Motor neuron (in vitro differentiated cells): ENCODE measurements around the gene ATP13A4. TPM values are rescaled to one million over a fixed set of nuclear protein-coding genes. Genes with fewer than 3 reads are reported as not detected.

Experiments
- ATAC-seq, 8 experiments: fragments of 200-7000 bp; cut with Tn5 transposase; replicated peaks in 6 of 8; 2 replicates each; pipeline ENCODE4 v1.8.0; 2021; ENCODE audit warnings: mild to moderate bottlenecking in 8 of 8, moderate library complexity in 8 of 8
- H3K27ac ChIP-seq, 2 donors: fragments of 250-450 bp; sonication (Bioruptor Pico); 2 replicates each; pipeline ENCODE4 v1.9.0; 2021; ENCODE audit warnings: antibody characterized with exemption in 2 of 2, mild to moderate bottlenecking in 2 of 2, moderate library complexity in 1 of 2
- H3K4me1 ChIP-seq, 2 donors: fragments of 250-450 bp; sonication (Bioruptor Pico); replicated peaks in 1 of 2; 2 replicates each; pipeline ENCODE4 v1.6.1; 2021; ENCODE audit warnings: antibody characterized with exemption in 2 of 2, mild to moderate bottlenecking in 2 of 2, moderate library complexity in 1 of 2
- H3K4me3 ChIP-seq, 5 donors: fragments of 250-450 bp; sonication (Bioruptor Pico); 2 replicates each; pipeline ENCODE4 v1.9.0; 2021; ENCODE audit warnings: antibody characterized with exemption in 5 of 5, mild to moderate bottlenecking in 5 of 5, moderate library complexity in 4 of 5
- WGBS, 10 experiments: fragments of 450-650 bp; shearing (Covaris generic); methylation state at CpG; one replicate each; pipeline ENCODE4 v1.0.0; 2022; 5-methylcytosine and 5-hydroxymethylcytosine counted together
- in situ Hi-C, 9 experiments: fragments of 400-800 bp; cut with MboI; loops; one replicate each; pipeline ENCODE4 v1.15.0; 2021; ENCODE audit warnings: low sequenced_read_pairs in 9 of 9, low pct_unique_long_range_greater_than_20kb in 2 of 9; ENCODE audit not compliant: unreplicated experiment in 9 of 9
- total RNA-seq, 8 experiments: library from RNA; unstranded; fragments of 300-600 nt; gene quantifications; 2 replicates each; pipeline versions ENCODE4 v1.2.3 to v1.2.4, GENCODE V29; 2022

The ATP13A4 gene
- total RNA-seq, 8 experiments from 2014 or later: 0.20 to 5.6 (median 0.92) TPM; not detected in 1

DNA sequence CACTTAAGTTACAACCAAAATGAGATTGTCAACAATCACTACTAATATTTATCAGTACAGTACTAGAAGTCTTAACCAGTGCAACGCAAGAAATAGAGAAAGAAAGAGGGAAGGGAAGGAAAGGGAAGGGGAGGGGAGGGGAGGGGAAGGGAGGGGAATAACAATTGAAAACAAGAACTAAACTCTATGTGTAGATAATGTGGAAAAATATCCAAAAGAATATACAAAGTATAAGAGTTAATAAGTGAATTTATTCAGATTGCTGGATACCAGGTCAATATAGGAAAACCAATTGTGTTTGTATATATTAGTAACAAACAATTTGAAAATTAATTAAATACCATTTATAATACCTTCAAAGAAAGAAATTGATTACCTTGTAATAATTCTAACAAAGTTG, 186.8 kb downstream of the ATP13A4 start:
- Histone ChIP-seq H3K4me1 (no peaks in the 10 kb centered on the region), H3K4me3 (no peak overlapping the region), H3K27ac (no peak overlapping the region)
- 0 to 100% (median 51%) methylated on average over 1 of the region's 1 CpG; no CpG with 5 or more reads in 6 of the 10 experiments for WGBS, 10 experiments
- ATAC-seq: no peak
- in situ Hi-C loops: no loop called here

DNA sequence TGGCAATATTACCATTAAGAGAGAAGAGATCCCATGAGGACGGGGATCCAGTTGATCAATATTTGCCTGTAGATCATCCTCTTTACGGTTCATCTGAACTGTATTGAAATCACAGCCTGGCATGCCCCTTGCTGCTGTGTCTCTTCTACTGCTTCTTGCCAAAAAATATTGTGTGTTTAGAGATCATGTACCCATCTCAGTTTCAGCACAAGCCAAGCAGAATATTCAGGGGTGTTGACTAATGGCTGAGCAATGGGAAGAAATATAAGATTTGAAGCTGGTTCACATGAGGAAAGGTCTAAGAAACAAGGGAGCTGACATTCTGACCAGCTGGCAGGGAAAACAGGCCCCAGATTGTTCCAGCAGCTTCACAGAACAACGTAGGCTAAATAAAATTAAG, 197.4 kb downstream of the ATP13A4 start:
- in situ Hi-C loops: no loop called here
- WGBS, 10 experiments: 14 to 100% (median 57%) methylated on average over 1 to 3 of the region's 3 CpGs; no CpG with 5 or more reads in 1 of the 10 experiments

DNA sequence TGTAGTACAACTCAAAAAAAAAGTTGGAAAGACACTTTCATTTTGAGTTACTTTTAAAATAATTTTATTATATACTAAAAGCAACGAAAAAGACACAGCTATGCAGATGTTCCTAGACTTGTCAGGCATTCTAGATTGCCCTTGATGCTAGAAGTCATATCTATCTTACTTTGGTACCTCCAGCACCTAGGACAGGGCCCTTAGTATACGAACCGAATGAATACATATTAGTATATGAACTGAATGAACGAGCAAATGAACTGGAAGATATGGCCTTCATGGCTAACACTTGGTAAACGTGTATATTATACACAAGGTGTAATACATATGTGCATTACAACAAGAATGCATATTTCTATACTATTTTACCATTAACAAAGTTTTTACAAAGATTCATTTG, 200.3 kb downstream of the ATP13A4 start:
- Histone ChIP-seq H3K4me3 (no peak overlapping the region), H3K4me1 (peaks cover 0 to 5% of the 10 kb centered on the region in 2 donors), H3K27ac (no peak overlapping the region)
- no peak for ATAC-seq
- WGBS, 10 experiments: 8 to 91% (median 60%) methylated on average over 3 to 5 of the region's 5 CpGs
- in situ Hi-C loops: no loop called here

More for the DNA sequence above, 197.4 kb downstream of the ATP13A4 start:
- ATAC-seq: no peak
- Histone ChIP-seq H3K4me1 (no peaks in the 10 kb centered on the region), H3K4me3 (no peak overlapping the region), H3K27ac (no peak overlapping the region)

Other genes with a start within 250 kb of the ATP13A4 start
- gene ATP13A5, start 176.1 kb downstream of the ATP13A4 start, total RNA-seq: under 1 TPM in 7 of 8 experiments, not detected in 1; 0.21 to 0.92 (median 0.49) TPM
- gene OPA1, start 38.3 kb upstream of the ATP13A4 start, total RNA-seq: 10 to 100 TPM; 58.8 to 99.1 (median 65.8) TPM